Measurements from ENCODE around the gene KIRREL3.

The KIRREL3 gene

GRCh38 chr11:126863294-126863997, 137.1 kb downstream of the KIRREL3 start:
- no peak for DNase-seq

- DNase-seq = no peak
Measured at GRCh38 chr11:126862664-126863243, 137.8 kb downstream of the KIRREL3 start.

DNA sequence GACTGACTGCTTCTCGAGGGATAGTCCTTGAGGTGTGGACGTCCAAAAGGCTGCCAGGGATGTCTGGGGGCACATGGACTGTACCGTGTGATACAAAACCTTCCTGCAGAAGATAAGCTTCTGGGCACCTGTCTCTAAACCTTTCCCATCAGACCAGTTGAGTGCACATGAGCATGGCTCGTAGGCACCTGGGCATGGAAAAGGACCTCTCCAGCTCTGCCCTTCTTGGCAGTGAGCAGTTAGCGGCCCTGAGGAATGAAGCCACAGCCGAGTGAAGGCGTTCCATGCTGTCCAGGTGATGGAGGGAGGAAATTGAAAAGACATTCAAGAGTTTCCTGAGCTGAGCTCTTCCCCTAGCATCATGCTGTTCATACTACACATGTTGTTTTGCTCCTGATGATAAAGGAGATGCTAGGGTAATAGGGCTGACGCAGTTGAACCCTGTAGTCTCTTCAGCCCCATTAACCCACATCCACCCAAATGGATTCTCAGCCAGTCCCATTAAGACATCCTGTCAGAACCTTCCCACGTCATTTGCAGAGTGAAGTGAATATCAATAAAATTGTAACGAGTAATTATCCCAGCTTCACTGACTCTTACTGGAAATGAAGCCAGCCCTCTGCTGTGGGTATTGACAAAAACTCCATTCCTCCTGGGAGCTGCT, 138.6 kb downstream of the KIRREL3 start:
- DNase-seq = no peak

GRCh38 chr11:126857860-126858808, 142.4 kb downstream of the KIRREL3 start:
- no peak for DNase-seq

GRCh38 chr11:126855536-126855935, 145.0 kb downstream of the KIRREL3 start:
- no peak for DNase-seq

DNA sequence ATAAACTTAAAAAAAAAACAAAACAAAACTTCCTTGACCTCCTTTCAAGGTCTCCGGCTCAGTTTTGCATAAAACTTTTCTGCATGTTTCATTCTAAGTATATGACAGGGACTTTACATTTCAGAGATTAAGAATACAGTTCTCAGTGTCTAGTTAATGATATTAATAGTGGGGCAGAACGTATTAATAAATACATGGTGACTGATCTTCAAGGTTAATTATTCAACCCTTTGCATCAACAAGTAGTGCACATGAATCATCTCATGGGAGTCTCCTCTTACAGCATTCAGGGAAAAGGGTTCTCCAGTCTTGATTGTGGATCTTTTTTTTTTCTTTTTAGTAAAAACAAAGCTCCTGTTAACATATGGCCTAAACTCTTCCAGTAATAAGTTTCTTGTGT, 146.8 kb downstream of the KIRREL3 start:
- DNase-seq = no peak

DNA sequence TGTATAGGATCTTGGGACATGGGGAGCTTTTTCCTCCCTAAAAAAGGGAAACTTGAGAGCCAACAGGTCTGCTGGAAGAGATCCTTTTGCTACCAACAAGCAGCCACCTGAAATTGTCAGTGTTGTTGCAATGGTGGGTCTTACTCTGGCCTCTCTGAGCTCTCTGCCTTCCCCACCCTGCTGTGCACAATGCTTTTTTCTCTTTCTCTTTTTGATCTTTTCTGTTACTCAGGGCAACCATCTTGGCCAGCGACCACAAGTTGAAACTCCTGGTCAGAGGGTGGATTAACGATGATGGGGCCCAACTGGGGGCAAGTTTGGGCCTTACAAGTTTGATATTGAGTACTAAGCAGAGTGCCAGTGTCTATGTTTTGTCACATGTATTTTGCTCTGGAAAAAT, 155.8 kb downstream of the KIRREL3 start:
- DNase-seq = no peak

GRCh38 chr11:126843096-126843495, 157.5 kb downstream of the KIRREL3 start:
- DNase-seq = no peak

GRCh38 chr11:126841999-126842398, 158.6 kb downstream of the KIRREL3 start:
- no peak for DNase-seq

DNA sequence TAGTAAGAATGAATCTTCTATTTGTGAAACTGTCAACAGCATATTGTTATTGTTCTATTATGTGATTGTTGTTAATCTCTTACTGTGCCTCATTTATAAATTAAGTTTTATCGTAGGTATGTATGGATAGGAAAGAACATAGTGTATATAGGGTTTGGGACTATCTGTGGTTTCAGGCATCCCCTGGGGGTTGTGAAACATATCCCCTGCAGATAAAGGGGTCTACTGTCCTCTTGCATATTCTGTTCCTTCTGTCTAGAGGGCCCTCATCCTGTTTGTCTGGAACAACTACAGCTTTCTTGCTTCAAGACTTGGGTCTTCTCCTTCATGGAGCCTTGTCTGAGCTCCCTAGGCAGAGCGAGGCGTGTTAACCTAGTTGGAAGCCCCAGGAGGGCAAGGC, 159.6 kb downstream of the KIRREL3 start:
- no peak for DNase-seq

DNA sequence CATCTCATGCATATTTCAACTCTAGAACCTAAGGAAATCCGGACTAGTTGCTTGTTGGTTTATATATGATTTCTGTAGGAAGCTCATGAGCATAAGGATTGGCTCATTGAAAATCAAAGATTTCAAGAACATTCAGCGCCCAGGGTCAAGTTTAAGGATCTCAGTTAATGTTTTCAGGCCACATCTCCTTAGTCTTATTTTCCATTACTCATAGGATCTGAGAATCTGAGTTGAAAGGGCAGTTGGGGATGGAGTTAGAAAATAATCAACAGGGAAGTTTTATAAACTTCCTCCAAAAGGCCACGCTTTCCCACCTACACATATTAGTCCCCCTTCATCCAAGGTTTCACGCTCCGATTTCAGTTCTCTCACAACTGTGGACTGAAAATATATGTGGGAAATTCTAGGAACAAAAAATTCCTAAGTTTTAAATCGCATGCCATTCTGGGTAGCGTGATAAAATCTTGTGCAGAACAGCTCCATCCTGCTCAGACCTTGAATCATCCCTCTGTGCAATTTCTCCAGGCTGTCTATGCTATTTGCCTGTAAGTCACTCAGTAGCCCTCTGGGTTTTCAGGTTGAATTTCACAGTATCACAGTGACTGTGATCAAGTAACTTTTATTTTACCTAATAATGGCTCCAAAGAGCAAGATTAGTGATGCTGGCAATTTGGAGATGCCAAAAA, 160.2 kb downstream of the KIRREL3 start:
- no peak for DNase-seq

DNA sequence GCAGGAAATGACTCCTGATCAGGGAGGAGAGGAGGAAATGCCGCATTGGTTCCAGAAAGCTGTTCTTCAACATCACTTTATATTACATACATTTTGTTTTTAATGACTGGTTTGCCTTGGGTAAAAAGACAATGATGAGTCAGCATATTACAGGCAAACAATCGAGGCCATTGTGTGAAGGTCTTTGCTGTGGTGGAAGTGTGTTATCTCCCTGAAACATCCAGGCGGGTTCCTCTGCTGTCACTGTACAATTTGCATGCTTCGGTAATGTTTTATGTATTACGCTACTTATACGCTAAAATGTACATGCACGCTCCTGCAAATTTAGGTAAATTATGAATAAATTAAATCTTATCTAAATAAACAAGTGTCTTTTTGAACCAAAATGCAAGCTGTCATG, 161.1 kb downstream of the KIRREL3 start:
- no peak for DNase-seq

- no peak for DNase-seq
Measured at GRCh38 chr11:126838779-126839178, 161.8 kb downstream of the KIRREL3 start.

- no peak for DNase-seq
Measured at GRCh38 chr11:126837581-126837980, 163.0 kb downstream of the KIRREL3 start.

- DNase-seq = no peak
Measured at GRCh38 chr11:126834573-126834972, 166.0 kb downstream of the KIRREL3 start.

DNA sequence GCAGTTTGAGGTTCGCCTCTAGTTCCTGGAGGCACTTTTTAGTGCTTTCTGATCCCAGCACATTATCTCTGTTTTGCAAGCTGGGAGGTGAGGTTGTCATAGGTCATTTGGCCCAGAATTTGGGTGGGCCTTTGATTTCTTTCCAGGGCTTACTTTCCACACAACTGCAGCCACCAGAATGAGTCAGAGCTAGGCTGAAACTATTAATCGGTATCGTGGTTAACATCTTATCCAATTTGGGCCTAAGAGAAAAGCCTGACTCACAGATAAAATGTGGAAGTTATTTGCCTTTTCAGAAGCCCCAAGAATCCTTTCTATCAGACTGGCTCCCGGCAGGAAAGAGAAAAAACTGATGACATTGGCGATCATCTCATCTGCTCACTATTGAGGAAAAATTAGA, 166.4 kb downstream of the KIRREL3 start:
- DNase-seq = no peak

GRCh38 chr11:126833065-126833464, 167.5 kb downstream of the KIRREL3 start:
- DNase-seq = no peak

GRCh38 chr11:126832387-126832786, 168.2 kb downstream of the KIRREL3 start:
- no peak for DNase-seq

DNA sequence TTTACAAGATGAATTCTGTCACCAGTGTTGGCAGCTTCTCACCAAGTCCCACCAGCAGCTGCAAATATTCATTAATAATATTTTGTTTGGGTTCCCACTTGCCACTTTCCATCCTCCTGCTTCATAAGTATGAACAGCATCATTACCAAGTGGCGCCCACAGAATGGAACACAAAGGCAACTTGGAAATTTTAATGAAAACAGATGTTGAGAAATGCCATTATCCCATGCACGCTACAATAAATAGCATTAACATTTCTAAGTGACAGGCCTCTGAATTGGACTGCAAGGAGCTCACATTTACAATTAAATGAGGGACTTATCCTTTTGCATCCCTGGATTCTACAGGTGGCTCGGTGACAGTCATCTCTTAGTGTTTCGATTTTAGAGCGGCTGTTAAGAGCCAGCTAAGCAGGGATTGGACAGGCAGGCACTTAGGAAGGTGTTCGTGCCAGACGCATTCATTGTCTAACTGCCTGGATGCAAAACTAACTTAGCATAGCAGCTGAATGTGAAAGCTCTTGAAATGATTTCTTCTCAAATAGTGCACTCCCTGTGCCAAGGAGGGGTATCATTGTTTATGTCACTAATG, 170.3 kb downstream of the KIRREL3 start:
- no peak for DNase-seq

- no peak for DNase-seq
Measured at GRCh38 chr11:126829716-126830115, 170.9 kb downstream of the KIRREL3 start.

- no peak for DNase-seq
Measured at GRCh38 chr11:126824035-126824607, 176.4 kb downstream of the KIRREL3 start.

GRCh38 chr11:126823274-126823673, 177.3 kb downstream of the KIRREL3 start:
- no peak for DNase-seq

All from activated CD4-positive, alpha-beta T cell treated with anti-CD3 and anti-CD28 coated beads for 4 hours (primary cell).